ENCODE results near the gene ZNF792.

The ZNF792 gene

DNA sequence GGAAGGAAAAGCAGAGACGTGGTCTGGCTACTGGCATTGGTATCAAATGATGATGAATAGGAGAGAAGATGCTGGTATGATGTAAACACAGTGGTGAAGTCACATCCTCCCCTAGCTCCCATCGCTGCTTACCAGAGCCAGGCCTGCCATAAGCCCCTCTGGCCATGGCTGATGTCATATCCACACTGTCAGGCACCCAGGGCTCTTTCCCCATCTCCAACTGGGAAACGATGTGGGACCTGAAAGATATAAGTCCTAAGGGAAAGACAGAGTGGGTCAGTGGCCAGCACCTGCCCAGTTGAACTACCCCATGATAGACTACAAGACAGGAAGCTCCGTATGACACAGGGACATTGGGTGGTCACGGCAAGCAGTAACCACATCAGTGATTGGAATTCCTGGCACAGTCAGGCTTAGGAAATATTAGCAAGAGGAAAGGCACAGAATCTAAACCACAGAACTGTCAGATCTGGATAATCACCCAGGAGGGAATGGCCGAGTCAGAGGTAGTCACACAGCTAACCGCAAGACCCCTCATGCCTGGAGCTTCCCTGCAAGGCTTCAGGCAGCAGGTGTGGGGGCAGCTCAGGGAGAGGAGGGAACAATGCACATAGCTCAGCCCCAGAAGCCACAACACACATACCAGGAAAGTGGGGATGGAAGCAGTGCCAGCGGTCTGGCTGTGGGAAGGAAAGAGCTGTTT lies 3.8 kb downstream of the ZNF792 start:
- Histone ChIP-seq H3K79me2 (ENCODE audit: insufficient read depth, low read length) (peaks cover 25% of the 10 kb centered on the region), H3K27me3 (ENCODE audit: insufficient read depth, low read length, poor library complexity) (peaks cover 11% of the 10 kb centered on the region), H3K4me2 (ENCODE audit: insufficient read depth, low read length) (no peak overlapping the region), H3K27ac (ENCODE audit: low read length) (no peak overlapping the region), H3K36me3 (ENCODE audit: insufficient read depth, low read length) (peaks cover 58% of the 10 kb centered on the region), H3K9me3 (ENCODE audit: insufficient read depth, low read length, severe bottlenecking) (peaks cover 40% of the 10 kb centered on the region), H3K9ac (ENCODE audit: low read depth, low read length) (no peak overlapping the region), H3K4me1 (ENCODE audit: insufficient read depth, low read length) (peaks cover 32% of the 10 kb centered on the region), H4K20me1 (ENCODE audit: insufficient read depth, low read length) (no peaks in the 10 kb centered on the region), H2AFZ (ENCODE audit: low read depth, low read length) (no peak overlapping the region), H3K4me3 (ENCODE audit: low read depth in 1 of 2, low read length in 2 of 2) (no peak overlapping the region)
- DNase-seq (no peak), ATAC-seq (ENCODE audit: insufficient read depth, low read depth) (no peak)
- TF ChIP-seq, protein P1, sequence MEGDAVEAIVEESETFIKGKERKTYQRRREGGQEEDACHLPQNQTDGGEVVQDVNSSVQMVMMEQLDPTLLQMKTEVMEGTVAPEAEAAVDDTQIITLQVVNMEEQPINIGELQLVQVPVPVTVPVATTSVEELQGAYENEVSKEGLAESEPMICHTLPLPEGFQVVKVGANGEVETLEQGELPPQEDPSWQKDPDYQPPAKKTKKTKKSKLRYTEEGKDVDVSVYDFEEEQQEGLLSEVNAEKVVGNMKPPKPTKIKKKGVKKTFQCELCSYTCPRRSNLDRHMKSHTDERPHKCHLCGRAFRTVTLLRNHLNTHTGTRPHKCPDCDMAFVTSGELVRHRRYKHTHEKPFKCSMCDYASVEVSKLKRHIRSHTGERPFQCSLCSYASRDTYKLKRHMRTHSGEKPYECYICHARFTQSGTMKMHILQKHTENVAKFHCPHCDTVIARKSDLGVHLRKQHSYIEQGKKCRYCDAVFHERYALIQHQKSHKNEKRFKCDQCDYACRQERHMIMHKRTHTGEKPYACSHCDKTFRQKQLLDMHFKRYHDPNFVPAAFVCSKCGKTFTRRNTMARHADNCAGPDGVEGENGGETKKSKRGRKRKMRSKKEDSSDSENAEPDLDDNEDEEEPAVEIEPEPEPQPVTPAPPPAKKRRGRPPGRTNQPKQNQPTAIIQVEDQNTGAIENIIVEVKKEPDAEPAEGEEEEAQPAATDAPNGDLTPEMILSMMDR (IDR thresholded peaks at IDR 0.05; ENCODE audit: borderline replicate concordance, extremely low read depth, low read length, poor library complexity, severe bottlenecking): no peak
- no peak for TF ChIP-seq EZH2 (IDR thresholded peaks at IDR 0.05; ENCODE audit: borderline replicate concordance, low read depth, low read length, severe bottlenecking)

DNA sequence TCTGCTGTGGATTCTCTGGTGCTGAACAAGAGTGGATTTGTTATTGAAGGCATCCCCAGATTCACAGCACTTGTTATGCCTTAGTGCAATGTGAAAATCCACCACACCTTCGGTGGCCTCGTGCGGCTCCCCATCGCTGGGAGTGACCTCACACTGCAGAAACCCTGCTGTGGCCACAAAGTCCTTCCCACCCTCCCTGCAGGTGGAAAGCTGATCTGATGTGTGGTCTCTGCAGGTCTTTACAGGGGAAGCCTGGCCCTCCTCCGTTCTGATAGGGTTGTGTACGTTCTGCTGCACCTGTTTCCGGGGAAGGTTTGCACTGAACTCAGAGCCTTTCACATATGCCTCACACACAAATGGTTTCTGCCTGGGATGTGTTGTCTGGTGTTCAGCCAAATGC lies 5.0 kb downstream of the ZNF792 start:
- Histone ChIP-seq H3K36me3 (ENCODE audit: insufficient read depth, low read length) (peaks cover 58% of the 10 kb centered on the region), H3K9ac (ENCODE audit: low read depth, low read length) (no peak overlapping the region), H3K9me3 (ENCODE audit: insufficient read depth, low read length, severe bottlenecking) (peaks cover 43% of the 10 kb centered on the region), H3K4me2 (ENCODE audit: insufficient read depth, low read length) (no peak overlapping the region), H2AFZ (ENCODE audit: low read depth, low read length) (no peak overlapping the region), H4K20me1 (ENCODE audit: insufficient read depth, low read length) (no peaks in the 10 kb centered on the region), H3K27ac (ENCODE audit: low read length) (no peak overlapping the region), H3K79me2 (ENCODE audit: insufficient read depth, low read length) (peaks cover 25% of the 10 kb centered on the region), H3K4me3 (ENCODE audit: low read depth in 1 of 2, low read length in 2 of 2) (no peak overlapping the region), H3K4me1 (ENCODE audit: insufficient read depth, low read length) (peaks cover 27% of the 10 kb centered on the region), H3K27me3 (ENCODE audit: insufficient read depth, low read length, poor library complexity) (peaks cover 8% of the 10 kb centered on the region)
- DNase-seq (no peak), ATAC-seq (ENCODE audit: insufficient read depth, low read depth) (no peak)
- TF ChIP-seq, protein P1 (IDR thresholded peaks at IDR 0.05; ENCODE audit: borderline replicate concordance, extremely low read depth, low read length, poor library complexity, severe bottlenecking): no peak
- no peak for TF ChIP-seq EZH2 (IDR thresholded peaks at IDR 0.05; ENCODE audit: borderline replicate concordance, low read depth, low read length, severe bottlenecking)

DNA sequence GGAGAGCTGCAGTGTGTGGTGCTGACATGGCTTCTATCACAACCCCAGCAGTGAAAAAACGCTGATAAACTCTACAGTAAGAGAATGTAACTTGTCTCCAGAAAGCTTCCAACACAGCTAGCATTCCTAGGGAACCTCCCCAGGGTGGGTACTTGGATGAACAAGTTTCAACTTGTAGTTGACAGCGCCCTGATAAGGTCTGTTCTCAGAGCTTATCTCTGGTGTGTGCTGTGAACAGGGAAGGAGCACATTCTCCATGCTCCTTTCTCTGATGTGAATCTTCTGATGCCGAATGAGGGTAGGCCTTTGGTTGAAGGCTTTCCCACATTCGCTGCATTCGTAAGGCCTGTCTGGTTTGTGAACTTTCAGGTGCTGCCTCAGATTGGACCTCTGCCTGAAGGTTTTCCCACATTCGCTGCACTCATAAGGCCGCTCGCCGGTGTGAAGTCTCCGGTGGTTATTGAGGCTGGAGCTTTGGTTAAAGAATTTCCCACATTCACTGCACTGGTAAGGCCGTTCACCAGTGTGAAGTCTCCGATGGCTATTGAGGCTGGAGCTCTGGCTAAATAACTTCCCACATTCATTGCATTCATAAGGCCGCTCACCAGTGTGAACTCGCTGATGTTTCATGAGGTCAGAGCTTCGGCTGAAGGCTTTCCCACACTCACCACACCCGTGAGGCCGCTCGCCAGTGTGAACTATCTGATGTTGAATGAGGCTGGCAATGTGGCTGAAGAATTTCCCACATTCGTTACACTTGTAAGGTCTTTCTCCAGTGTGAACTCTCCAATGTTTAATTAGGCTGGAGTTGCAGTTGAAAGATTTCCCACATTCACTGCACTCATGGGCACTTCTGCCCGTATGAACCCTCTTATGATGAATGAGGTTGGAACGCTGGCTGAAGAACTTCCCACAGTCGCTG lies 5.9 kb downstream of the ZNF792 start:
- no peak overlapping the region for H3K4me2 ChIP-seq (ENCODE audit: insufficient read depth, low read length)
- no peaks in the 10 kb centered on the region for H3K27me3 ChIP-seq (ENCODE audit: insufficient read depth, low read length, poor library complexity)
- no peak overlapping the region for H3K27ac ChIP-seq (ENCODE audit: low read length)
- H3K36me3 ChIP-seq (ENCODE audit: insufficient read depth, low read length): peaks cover 58% of the 10 kb centered on the region
- H2AFZ ChIP-seq (ENCODE audit: low read depth, low read length): no peak overlapping the region
- peaks cover 19% of the 10 kb centered on the region for H3K4me1 ChIP-seq (ENCODE audit: insufficient read depth, low read length)
- no peak overlapping the region for H3K9ac ChIP-seq (ENCODE audit: low read depth, low read length)
- ATAC-seq (ENCODE audit: insufficient read depth, low read depth): no peak
- H3K79me2 ChIP-seq (ENCODE audit: insufficient read depth, low read length): peaks cover 17% of the 10 kb centered on the region
- no peaks in the 10 kb centered on the region for H4K20me1 ChIP-seq (ENCODE audit: insufficient read depth, low read length)
- H3K9me3 ChIP-seq (ENCODE audit: insufficient read depth, low read length, severe bottlenecking): peaks cover 53% of the 10 kb centered on the region
- H3K4me3 ChIP-seq (ENCODE audit: low read depth in 1 of 2, low read length in 2 of 2): no peak overlapping the region
- no peak for DNase-seq
- no peak for TF ChIP-seq EZH2 (IDR thresholded peaks at IDR 0.05; ENCODE audit: borderline replicate concordance, low read depth, low read length, severe bottlenecking)
- TF ChIP-seq, protein P1 (IDR thresholded peaks at IDR 0.05; ENCODE audit: borderline replicate concordance, extremely low read depth, low read length, poor library complexity, severe bottlenecking): no peak
